Astrocyte of the cerebellum (primary cell): Measurements from ENCODE around the gene FSTL1.
A peak's percentile ranks its signal among the peaks of the same experiment; 100 is the strongest.

Experiments used
- DNase-seq: peaks from one replicate; pipeline ENCODE4 v3.0.0-alpha.2; 2011; ENCODE audit warnings: low read depth
- H3K4me3 ChIP-seq: 2 replicates; pipeline ENCODE4 v1.5.1; 2011; ENCODE audit warnings: mild to moderate bottlenecking, low read depth, low read length, moderate library complexity
- CTCF ChIP-seq: IDR thresholded peaks from 2 replicates; pipeline ENCODE4 v1.5.1; 2012; ENCODE audit warnings: low read length, low read depth, moderate library complexity, mild to moderate bottlenecking; ENCODE audit errors: missing control alignments
- in situ Hi-C: cut with HindIII; loops from 2 replicates; pipeline ENCODE4 v1.10.0; 2017; ENCODE audit warnings: low sequenced_read_pairs

The FSTL1 gene

GRCh38 chr3:120460181-120460790 lies 9.5 kb upstream of the FSTL1 start:
- in situ Hi-C loops, result no loop called here
- H3K4me3 ChIP-seq, result no peak overlapping the region
- TF ChIP-seq CTCF, result no peak
- no peak for DNase-seq

GRCh38 chr3:120459196-120459595 lies 8.4 kb upstream of the FSTL1 start:
- no peak overlapping the region for H3K4me3 ChIP-seq
- no peak for TF ChIP-seq CTCF
- in situ Hi-C loops, result no loop called here
- DNase-seq, result no peak

- H3K4me3 ChIP-seq, result no peak overlapping the region
- in situ Hi-C loops, result no loop called here
- TF ChIP-seq CTCF, result no peak
- DNase-seq, result no peak
Observed at GRCh38 chr3:120457827-120458226, 7.0 kb upstream of the FSTL1 start.

- in situ Hi-C loops, result no loop called here
- TF ChIP-seq CTCF, result no peak
- no peak for DNase-seq
Observed at GRCh38 chr3:120454076-120454689, 3.4 kb upstream of the FSTL1 start.

GRCh38 chr3:120452816-120453215 lies 2.0 kb upstream of the FSTL1 start:
- no peak overlapping the region for H3K4me3 ChIP-seq
- TF ChIP-seq CTCF, result no peak
- no peak for DNase-seq
- in situ Hi-C loops, result no loop called here

More at GRCh38 chr3:120454076-120454689, 3.4 kb upstream of the FSTL1 start:
- no peak overlapping the region for H3K4me3 ChIP-seq

- peak overlapping the region; percentile 97 for H3K4me3 ChIP-seq
- in situ Hi-C loops, result no loop called here
- no peak for TF ChIP-seq CTCF
Observed at GRCh38 chr3:120451806-120452205, 1.0 kb upstream of the FSTL1 start.

More at GRCh38 chr3:120451806-120452205, 1.0 kb upstream of the FSTL1 start:
- no peak for DNase-seq
